DND-41 (cell line): Measurements from ENCODE around the gene UNC5CL.

Experiments used
- ATAC-seq: fragments of 200-7000 bp; cut with Tn5 transposase; 3 replicates; pipeline ENCODE4 v1.9.1; 2021; ENCODE audit warnings: low read depth; ENCODE audit not compliant: insufficient read depth
- DNase-seq: peaks from one replicate; pipeline ENCODE4 v3.0.0-alpha.2; 2020
- H2AFZ ChIP-seq: 2 replicates; pipeline ENCODE4 v1.6.0; 2012; ENCODE audit warnings: low read depth, low read length
- H3K27ac ChIP-seq: 2 replicates; pipeline ENCODE4 v1.5.1; 2012; ENCODE audit warnings: low read length, inconsistent platforms
- H3K27me3 ChIP-seq: fragments of 200-600 bp; sonication (generic); 2 replicates; pipeline ENCODE4 v1.6.0; 2012; ENCODE audit warnings: low read length, mild to moderate bottlenecking, inconsistent platforms; ENCODE audit not compliant: insufficient read depth, poor library complexity
- H3K36me3 ChIP-seq: 2 replicates; pipeline ENCODE4 v1.5.1; 2012; ENCODE audit warnings: low read length, inconsistent platforms; ENCODE audit not compliant: insufficient read depth
- H3K4me1 ChIP-seq: 2 replicates; pipeline ENCODE4 v1.5.1; 2012; ENCODE audit warnings: mild to moderate bottlenecking, low read length; ENCODE audit not compliant: insufficient read depth
- H3K4me2 ChIP-seq: 2 replicates; pipeline ENCODE4 v1.6.0; 2012; ENCODE audit warnings: mild to moderate bottlenecking, moderate library complexity, low read length, inconsistent platforms; ENCODE audit not compliant: insufficient read depth
- H3K4me3 ChIP-seq, 2 experiments: fragments of 200-600 bp in 1 of 2; shearing (Covaris generic) in 1 of 2; 2 replicates each; pipeline ENCODE4 v1.5.1; 2012 to 2016; ENCODE audit warnings: inconsistent platforms in 2 of 2, low read length in 2 of 2, mild to moderate bottlenecking in 2 of 2, low read depth in 1 of 2, moderate library complexity in 1 of 2
- H3K79me2 ChIP-seq: 2 replicates; pipeline ENCODE4 v1.6.0; 2012; ENCODE audit warnings: low read length, inconsistent platforms; ENCODE audit not compliant: insufficient read depth
- H3K9ac ChIP-seq: 2 replicates; pipeline ENCODE4 v1.6.0; 2012; ENCODE audit warnings: low read depth, mild to moderate bottlenecking, inconsistent platforms, low read length, moderate library complexity
- H3K9me3 ChIP-seq: 2 replicates; pipeline ENCODE4 v1.5.1; 2012; ENCODE audit warnings: low read length, moderate library complexity, mild to moderate bottlenecking, inconsistent platforms; ENCODE audit not compliant: insufficient read depth, severe bottlenecking
- H4K20me1 ChIP-seq: 2 replicates; pipeline ENCODE4 v1.6.0; 2012; ENCODE audit warnings: low read length; ENCODE audit not compliant: insufficient read depth
- CTCF ChIP-seq: IDR thresholded peaks from 2 replicates; pipeline ENCODE4 v1.5.1; 2012; ENCODE audit warnings: borderline replicate concordance, low read length, moderate library complexity, mild to moderate bottlenecking; ENCODE audit not compliant: poor library complexity, severe bottlenecking; ENCODE audit errors: extremely low read depth
- EZH2 ChIP-seq: IDR thresholded peaks from 3 replicates; pipeline ENCODE4 v1.6.1; 2012; ENCODE audit warnings: borderline replicate concordance, low read depth, mild to moderate bottlenecking, moderate library complexity, low read length, inconsistent platforms; ENCODE audit not compliant: severe bottlenecking

UNC5CL gene

GRCh38 chr6:41040940-41041536, 2.0 kb upstream of the UNC5CL start:
- Histone ChIP-seq H3K79me2 (no peaks in the 10 kb centered on the region), H2AFZ (no peak overlapping the region), H3K9ac (no peak overlapping the region), H3K4me1 (no peaks in the 10 kb centered on the region), H4K20me1 (no peaks in the 10 kb centered on the region), H3K36me3 (no peaks in the 10 kb centered on the region), H3K4me2 (no peak overlapping the region), H3K27ac (no peak overlapping the region), H3K9me3 (no peaks in the 10 kb centered on the region), H3K27me3 (no peaks in the 10 kb centered on the region), H3K4me3 (no peak overlapping the region)
- DNase-seq, result no peak
- no peak for TF ChIP-seq CTCF
- no peak for TF ChIP-seq EZH2
- no peak for ATAC-seq

GRCh38 chr6:41040101-41040939, 1.3 kb upstream of the UNC5CL start:
- no peak for ATAC-seq
- Histone ChIP-seq H3K27me3 (no peaks in the 10 kb centered on the region), H3K9ac (no peak overlapping the region), H3K4me2 (no peak overlapping the region), H3K4me1 (no peaks in the 10 kb centered on the region), H4K20me1 (no peaks in the 10 kb centered on the region), H3K36me3 (no peaks in the 10 kb centered on the region), H3K27ac (no peak overlapping the region), H3K9me3 (no peaks in the 10 kb centered on the region), H2AFZ (no peak overlapping the region), H3K79me2 (no peaks in the 10 kb centered on the region), H3K4me3 (no peak overlapping the region)
- no peak for TF ChIP-seq EZH2
- TF ChIP-seq CTCF, result no peak
- DNase-seq, result no peak

- DNase-seq (no peak), ATAC-seq (no peak)
- TF ChIP-seq EZH2 (no peak), CTCF (no peak)
- Histone ChIP-seq H4K20me1 (no peaks in the 10 kb centered on the region), H3K36me3 (no peaks in the 10 kb centered on the region), H3K4me3 (no peak overlapping the region), H3K9me3 (no peaks in the 10 kb centered on the region), H3K27me3 (no peaks in the 10 kb centered on the region), H3K4me1 (no peaks in the 10 kb centered on the region), H3K27ac (no peak overlapping the region), H3K79me2 (no peaks in the 10 kb centered on the region), H2AFZ (no peak overlapping the region), H3K4me2 (no peak overlapping the region), H3K9ac (no peak overlapping the region)
Measured at GRCh38 chr6:41038205-41038604, 816 bp downstream of the UNC5CL start.
